ENCODE results near the gene ERCC6L2.

- TF ChIP-seq, protein P1, sequence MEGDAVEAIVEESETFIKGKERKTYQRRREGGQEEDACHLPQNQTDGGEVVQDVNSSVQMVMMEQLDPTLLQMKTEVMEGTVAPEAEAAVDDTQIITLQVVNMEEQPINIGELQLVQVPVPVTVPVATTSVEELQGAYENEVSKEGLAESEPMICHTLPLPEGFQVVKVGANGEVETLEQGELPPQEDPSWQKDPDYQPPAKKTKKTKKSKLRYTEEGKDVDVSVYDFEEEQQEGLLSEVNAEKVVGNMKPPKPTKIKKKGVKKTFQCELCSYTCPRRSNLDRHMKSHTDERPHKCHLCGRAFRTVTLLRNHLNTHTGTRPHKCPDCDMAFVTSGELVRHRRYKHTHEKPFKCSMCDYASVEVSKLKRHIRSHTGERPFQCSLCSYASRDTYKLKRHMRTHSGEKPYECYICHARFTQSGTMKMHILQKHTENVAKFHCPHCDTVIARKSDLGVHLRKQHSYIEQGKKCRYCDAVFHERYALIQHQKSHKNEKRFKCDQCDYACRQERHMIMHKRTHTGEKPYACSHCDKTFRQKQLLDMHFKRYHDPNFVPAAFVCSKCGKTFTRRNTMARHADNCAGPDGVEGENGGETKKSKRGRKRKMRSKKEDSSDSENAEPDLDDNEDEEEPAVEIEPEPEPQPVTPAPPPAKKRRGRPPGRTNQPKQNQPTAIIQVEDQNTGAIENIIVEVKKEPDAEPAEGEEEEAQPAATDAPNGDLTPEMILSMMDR (IDR thresholded peaks at IDR 0.05; ENCODE audit: low read depth, low read length, poor library complexity, severe bottlenecking) = no peak
- no peak for TF ChIP-seq EZH2phosphoT487 (IDR thresholded peaks at IDR 0.05; ENCODE audit: borderline replicate concordance, low read length)
Measured at GRCh38 chr9:95920017-95920416, 44.5 kb downstream of the ERCC6L2 start.

All from DOHH2 (cell line).